GM18508 (cell line): Measurements from ENCODE around the gene CKAP2L.
"Not testable (repeated sequence)": the region's sequence is repeated elsewhere in the genome, so short reads cannot be mapped to it uniquely, and the experiment has no call there.

Experiments used
- ATAC-seq: cut with Tn5 transposase; IDR thresholded peaks from one replicate; pipeline ENCODE4 v1.9.1; 2021; ENCODE audit warnings: moderate number of reproducible peaks; ENCODE audit not compliant: insufficient read depth, unreplicated experiment

Gene CKAP2L

GRCh38 chr2:112728378-112729175 lies 35.8 kb downstream of the CKAP2L start:
- ATAC-seq: no peak

- no peak for ATAC-seq
These were observed 36.4 kb downstream of the CKAP2L start for GRCh38 chr2:112728029-112728362.

GRCh38 chr2:112727276-112728028 lies 37.0 kb downstream of the CKAP2L start:
- no peak for ATAC-seq

GRCh38 chr2:112726487-112727190 lies 37.8 kb downstream of the CKAP2L start:
- ATAC-seq: no peak

GRCh38 chr2:112725545-112726457 lies 38.6 kb downstream of the CKAP2L start:
- ATAC-seq: no peak

GRCh38 chr2:112724591-112725525 lies 39.6 kb downstream of the CKAP2L start:
- no peak for ATAC-seq

GRCh38 chr2:112723995-112724394 lies 40.4 kb downstream of the CKAP2L start:
- ATAC-seq: no peak

- no peak for ATAC-seq
These were observed 40.9 kb downstream of the CKAP2L start for GRCh38 chr2:112723547-112723940.

GRCh38 chr2:112722816-112723546 lies 41.4 kb downstream of the CKAP2L start:
- ATAC-seq: no peak

- ATAC-seq: no peak
These were observed 42.4 kb downstream of the CKAP2L start for GRCh38 chr2:112721819-112722522.

- no peak for ATAC-seq
These were observed 43.6 kb downstream of the CKAP2L start, which contains the start of gene NT5DC4 for GRCh38 chr2:112720785-112721184. NT5DC4 (plus strand) TSS chr2:112721020; CDS start chr2:112721080, 60 bp downstream.

GRCh38 chr2:112718863-112719370 lies 45.5 kb downstream of the CKAP2L start:
- ATAC-seq: no peak

- ATAC-seq: not testable (repeated sequence)
These were observed 47.5 kb downstream of the CKAP2L start for GRCh38 chr2:112716826-112717352.

- not testable (repeated sequence) for ATAC-seq
These were observed 48.3 kb downstream of the CKAP2L start for GRCh38 chr2:112716094-112716493.

- no peak for ATAC-seq
These were observed 49.4 kb downstream of the CKAP2L start for GRCh38 chr2:112714836-112715631.

GRCh38 chr2:112714331-112714730 lies 50.1 kb downstream of the CKAP2L start:
- no peak for ATAC-seq
